ENCODE data around the gene ZNF407. TPM values are rescaled to one million over a fixed set of nuclear protein-coding genes. Genes with fewer than 3 reads are reported as not detected.
"Not testable (repeated sequence)": the region's sequence is repeated elsewhere in the genome, so short reads cannot be mapped to it uniquely, and the experiment has no call there.

The ZNF407 gene
- total RNA-seq, 6 experiments from 2014 or later: 4.3 to 8.0 (median 5.7) TPM

- TF ChIP-seq CTCF (IDR thresholded peaks at IDR 0.05) (no peak), POLR2A (IDR thresholded peaks at IDR 0.05) (no peak)
- peaks cover 0 to 20% (median 4%) of the 10 kb centered on the region in 4 donors for H3K4me1 ChIP-seq
- no peak overlapping the region for H3K27ac ChIP-seq
- DNase-seq (no peak), ATAC-seq (peak in 1 of 4 donors; percentile 20)
- H3K4me3 ChIP-seq: no peak overlapping the region
- H3K36me3 ChIP-seq: peaks cover 0 to 9% (median 2%) of the 10 kb centered on the region in 4 donors
- no peaks in the 10 kb centered on the region for H3K27me3 ChIP-seq
- H3K9me3 ChIP-seq: no peaks in the 10 kb centered on the region
- WGBS (ENCODE audit: insufficient coverage, low coverage, low lambda C conversion rate, missing lambda C conversion rate): 93% methylated on average over 3 of the region's 4 CpGs
- intact Hi-C loops (cut with DNase I): no loop called here
These were observed 34.9 kb upstream of the ZNF407 start for GRCh38 chr18:74562775-74563174.

- H3K27me3 ChIP-seq: no peaks in the 10 kb centered on the region
- TF ChIP-seq POLR2A (IDR thresholded peaks at IDR 0.05): no peak
- TF ChIP-seq CTCF (IDR thresholded peaks at IDR 0.05): no peak
- no peak for DNase-seq
- ATAC-seq: peak in 2 of 4 donors; percentile 38 to 45
- H3K27ac ChIP-seq: no peak overlapping the region
- no peak overlapping the region for H3K4me3 ChIP-seq
- WGBS (ENCODE audit: insufficient coverage, low coverage, low lambda C conversion rate, missing lambda C conversion rate): 38% methylated on average over 3 of the region's 3 CpGs
- intact Hi-C loops (cut with DNase I): no loop called here
- H3K9me3 ChIP-seq: no peaks in the 10 kb centered on the region
- H3K36me3 ChIP-seq: peaks cover 0 to 9% (median 2%) of the 10 kb centered on the region in 4 donors
- peaks cover 0 to 20% (median 4%) of the 10 kb centered on the region in 4 donors for H3K4me1 ChIP-seq
These were observed 33.7 kb upstream of the ZNF407 start for GRCh38 chr18:74563999-74564398.

DNA sequence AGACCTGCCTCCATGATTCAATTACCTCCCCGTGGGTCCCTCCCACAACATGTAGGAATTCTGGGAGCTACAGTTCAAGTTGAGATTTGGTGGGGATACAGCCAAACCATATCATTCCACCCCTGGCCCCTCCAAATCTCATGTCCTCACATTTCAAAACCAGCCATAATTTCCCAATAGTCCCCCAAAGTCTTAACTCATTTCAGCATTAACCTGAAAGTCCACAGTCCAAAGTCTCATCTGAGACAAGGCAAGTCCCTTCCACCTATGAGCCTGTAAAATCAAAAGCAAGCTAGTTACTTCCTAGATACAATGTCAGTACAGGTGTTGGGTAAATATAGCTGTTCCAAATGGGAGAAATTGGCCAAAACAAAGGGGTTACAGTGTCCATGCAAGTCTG is 32.5 kb upstream of the ZNF407 start:
- intact Hi-C loops (cut with DNase I): not testable (repeated sequence)

GRCh38 chr18:74565993-74566392 is 31.7 kb upstream of the ZNF407 start:
- intact Hi-C loops (cut with DNase I); DNase-seq; H3K36me3 ChIP-seq; H3K9me3 ChIP-seq; ATAC-seq; H3K27me3 ChIP-seq; H3K4me3 ChIP-seq: not testable (repeated sequence)
- WGBS (ENCODE audit: insufficient coverage, low coverage, low lambda C conversion rate, missing lambda C conversion rate): no CpG with 5 or more reads among the region's 3 CpGs
- Histone ChIP-seq H3K27ac (peak overlapping the region in 1 of 3 donors; percentile 52), H3K4me1 (peaks cover 0 to 20% (median 4%) of the 10 kb centered on the region in 4 donors)

More for the DNA sequence above, 32.5 kb upstream of the ZNF407 start:
- H3K27ac ChIP-seq: peak overlapping the region in 2 of 3 donors; percentile 37 to 52
- H3K4me3 ChIP-seq, DNase-seq, H3K9me3 ChIP-seq, H3K36me3 ChIP-seq, H3K27me3 ChIP-seq: not testable (repeated sequence)
- peak in 2 of 4 donors; percentile 32 to 54 for ATAC-seq
- H3K4me1 ChIP-seq: peaks cover 0 to 20% (median 4%) of the 10 kb centered on the region in 4 donors
- 60% methylated on average over 1 of the region's 1 CpG for WGBS (ENCODE audit: insufficient coverage, low coverage, low lambda C conversion rate, missing lambda C conversion rate)

DNA sequence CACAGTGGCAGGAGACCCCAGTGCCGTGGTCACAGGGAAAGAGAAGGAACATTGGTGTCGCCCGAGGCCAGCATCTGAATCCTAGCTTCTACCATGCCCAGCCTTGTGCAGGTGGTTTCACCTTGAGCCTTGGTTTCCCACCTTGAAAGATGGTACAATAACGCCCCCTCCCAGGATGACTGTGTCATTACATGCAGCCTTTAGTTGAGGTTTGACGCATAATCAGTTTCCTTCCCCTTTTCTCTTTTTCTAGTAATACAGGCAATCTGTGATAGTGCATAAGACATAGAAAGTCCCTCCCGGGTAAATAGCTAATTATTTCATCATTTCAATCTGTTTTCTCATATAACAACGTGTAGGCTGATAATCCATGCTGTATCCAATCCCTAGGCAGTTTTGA is 29.8 kb upstream of the ZNF407 start:
- Histone ChIP-seq H3K27ac (no peak overlapping the region), H3K4me3 (no peak overlapping the region), H3K36me3 (peaks cover 0 to under 1% (median 0%) of the 10 kb centered on the region in 4 donors), H3K27me3 (no peaks in the 10 kb centered on the region), H3K4me1 (peaks cover 0 to 20% (median 4%) of the 10 kb centered on the region in 4 donors), H3K9me3 (no peaks in the 10 kb centered on the region)
- intact Hi-C loops (cut with DNase I): no loop called here
- WGBS (ENCODE audit: insufficient coverage, low coverage, low lambda C conversion rate, missing lambda C conversion rate): 38% methylated on average over 4 of the region's 7 CpGs
- no peak for TF ChIP-seq CTCF (IDR thresholded peaks at IDR 0.05)
- TF ChIP-seq POLR2A (IDR thresholded peaks at IDR 0.05): no peak
- ATAC-seq (peak in 1 of 4 donors; percentile 11), DNase-seq (no peak)
